AG08396 (cell line): ENCODE measurements around the gene SETD3.

Experiments used
- DNase-seq: peaks from one replicate; pipeline ENCODE4 v3.0.0; 2012; ENCODE audit warnings: low spot score, mixed read lengths

Gene SETD3

DNA sequence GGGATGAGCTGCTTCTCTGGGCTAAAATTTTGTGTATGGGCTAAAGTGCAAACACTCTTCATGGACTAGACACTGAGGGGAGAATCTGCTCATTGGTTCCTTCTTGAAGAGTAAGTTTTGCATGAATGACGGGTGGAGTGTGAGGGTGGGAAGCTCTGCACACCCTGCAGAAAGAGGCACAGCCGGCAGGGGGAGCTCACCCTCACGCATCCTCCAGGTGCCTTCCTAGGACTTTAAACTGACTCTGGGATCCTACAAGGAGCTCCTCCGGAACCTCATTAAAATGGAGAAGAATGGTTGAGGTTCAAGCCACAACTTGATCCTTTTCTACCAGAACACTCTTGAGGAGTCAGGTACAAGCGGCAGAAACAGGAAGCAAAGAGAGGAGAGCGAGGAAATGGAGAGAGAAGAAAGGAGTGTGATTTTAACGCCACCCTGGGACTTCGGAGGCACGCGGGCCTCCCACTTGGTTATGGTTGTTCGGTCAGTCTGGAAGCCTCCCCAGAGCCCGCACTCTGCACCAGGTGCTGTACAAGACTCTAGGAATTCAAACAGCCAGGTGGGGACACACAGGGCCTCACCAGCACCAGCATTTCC, 87.5 kb downstream of the SETD3 start:
- peak; percentile 64 for DNase-seq

DNA sequence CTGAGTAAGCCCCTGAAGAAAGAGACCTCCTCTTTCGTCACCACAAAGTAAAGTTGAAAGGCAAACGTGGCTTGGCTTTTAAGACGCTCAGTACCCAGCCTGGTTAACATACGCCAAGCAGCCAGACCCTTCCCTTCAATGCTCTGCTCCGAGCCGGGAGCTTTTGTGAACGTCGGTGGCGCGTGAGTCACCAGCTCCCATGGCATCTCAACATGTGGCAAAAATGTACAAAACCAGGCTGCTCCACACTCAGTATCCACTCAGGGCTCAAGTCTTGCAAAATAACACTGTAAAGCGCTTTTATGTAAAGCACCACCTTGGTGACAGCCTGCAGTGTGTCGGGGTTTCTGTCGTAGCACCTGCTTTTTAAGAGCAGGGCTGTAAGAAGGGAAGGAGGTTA, 89.0 kb downstream of the SETD3 start:
- no peak for DNase-seq

DNA sequence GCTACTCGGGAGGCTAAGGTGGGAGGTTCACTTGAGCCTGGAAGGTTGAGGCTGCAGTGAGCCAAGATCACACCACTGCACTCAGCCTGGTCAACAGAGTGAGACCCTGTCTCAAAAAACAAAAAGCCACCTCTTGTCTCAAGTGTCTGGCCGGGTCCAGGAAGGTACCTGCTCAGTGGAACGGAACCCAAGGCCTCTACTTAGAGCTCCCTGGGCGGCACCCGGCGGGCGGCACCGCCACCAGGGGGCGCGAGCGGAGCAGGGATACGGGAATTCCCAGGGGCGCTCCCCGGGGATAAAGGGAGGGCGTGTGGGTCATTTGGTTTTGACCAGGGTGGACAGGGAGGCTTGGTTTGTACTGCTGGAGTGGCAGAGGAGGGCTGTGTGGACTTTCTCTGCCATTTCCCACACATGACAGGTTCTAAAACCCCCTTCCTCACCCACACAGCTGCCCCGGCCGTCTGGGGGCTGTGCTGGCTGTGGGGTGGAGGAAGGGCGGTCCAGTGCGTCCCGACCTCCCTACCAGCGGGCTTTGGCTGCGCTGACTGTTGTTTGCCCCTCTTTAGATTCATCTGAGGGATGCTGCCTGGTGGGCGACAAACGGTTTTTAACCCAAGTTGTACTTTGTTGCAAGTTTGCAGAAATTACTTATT, 91.4 kb downstream of the SETD3 start:
- peak; percentile 73 for DNase-seq

DNA sequence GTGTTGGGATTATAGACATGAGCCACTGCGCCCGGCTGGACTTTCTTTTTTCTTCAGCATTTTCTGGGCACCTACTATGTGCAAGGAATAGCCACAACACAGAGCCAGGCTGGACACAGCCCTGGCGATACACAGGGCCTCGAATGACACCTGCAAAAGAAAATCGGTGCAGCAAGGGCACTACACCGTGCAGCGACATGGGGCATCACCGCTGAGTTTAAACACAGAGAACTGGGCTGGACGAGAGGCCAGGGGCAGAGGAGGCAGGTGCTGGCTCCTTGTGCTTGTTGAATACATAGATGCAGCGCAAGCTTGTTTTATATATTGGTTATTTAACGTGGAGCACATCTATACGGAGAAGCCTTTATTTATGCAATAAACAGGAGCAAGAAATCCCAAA, 92.4 kb downstream of the SETD3 start:
- DNase-seq = no peak

DNA sequence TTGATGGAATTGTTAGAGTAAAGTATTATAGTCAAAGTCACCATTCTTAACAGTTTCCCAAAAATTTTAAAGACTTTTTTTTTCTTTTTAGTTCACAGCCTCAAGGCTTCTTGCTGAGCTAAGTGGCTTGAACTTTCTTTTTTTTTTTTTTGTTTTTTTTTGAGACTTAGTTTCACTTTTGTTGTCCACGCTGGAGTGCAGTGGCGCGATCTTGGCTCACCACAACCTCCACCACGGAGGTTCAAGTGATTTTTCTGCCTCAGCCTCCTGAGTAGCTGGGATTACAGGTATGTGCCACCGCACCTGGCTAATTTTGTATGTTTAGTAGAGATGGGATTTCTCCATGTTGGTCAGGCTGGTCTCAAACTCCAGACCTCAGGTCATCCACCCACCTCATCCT, 92.8 kb downstream of the SETD3 start:
- DNase-seq = no peak

DNA sequence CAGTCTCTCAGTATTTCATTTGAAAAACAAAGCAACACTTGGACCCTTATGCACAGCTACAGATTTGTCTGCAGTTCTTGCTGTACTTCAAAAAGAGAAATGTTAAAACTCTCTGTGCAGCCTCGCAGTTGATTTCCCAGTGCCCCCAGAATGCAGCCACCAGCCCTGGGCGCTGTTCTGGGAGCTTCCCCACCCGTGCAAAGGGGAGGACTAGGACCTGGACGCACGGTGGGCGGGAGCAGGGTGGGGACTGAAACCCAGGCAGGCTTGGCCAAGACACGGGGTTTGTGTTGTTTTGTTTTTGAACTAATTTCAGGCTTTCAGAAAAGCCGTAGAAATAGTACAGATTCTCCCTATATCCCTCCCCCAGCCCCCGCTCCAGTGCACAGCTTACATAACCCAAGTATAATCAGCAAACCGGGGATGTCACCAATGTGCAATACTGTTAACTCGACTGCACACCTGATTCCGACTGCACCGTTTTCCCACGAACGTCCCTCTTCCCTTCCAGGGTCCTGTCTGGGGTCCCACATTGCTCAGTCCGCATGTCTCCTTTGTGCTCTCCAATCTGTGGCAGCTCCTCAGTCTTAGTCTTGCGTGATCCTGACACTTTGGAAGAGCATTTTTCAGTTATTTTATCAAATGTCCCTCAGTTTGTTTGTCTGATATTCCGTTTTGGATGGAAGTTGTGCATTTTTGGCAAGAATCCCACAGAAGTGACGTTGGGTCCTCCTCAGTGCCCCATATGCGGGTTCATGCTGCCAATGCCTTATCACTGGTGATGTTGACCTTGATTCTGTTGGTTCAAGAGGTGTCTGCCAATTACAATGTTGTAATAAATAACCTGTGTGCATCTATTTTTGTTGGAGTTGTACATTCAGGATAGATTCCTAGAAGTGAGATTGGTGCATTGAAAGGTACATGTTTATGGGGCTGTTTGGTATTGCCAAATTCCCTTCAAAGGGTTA, 95.9 kb downstream of the SETD3 start:
- no peak for DNase-seq

DNA sequence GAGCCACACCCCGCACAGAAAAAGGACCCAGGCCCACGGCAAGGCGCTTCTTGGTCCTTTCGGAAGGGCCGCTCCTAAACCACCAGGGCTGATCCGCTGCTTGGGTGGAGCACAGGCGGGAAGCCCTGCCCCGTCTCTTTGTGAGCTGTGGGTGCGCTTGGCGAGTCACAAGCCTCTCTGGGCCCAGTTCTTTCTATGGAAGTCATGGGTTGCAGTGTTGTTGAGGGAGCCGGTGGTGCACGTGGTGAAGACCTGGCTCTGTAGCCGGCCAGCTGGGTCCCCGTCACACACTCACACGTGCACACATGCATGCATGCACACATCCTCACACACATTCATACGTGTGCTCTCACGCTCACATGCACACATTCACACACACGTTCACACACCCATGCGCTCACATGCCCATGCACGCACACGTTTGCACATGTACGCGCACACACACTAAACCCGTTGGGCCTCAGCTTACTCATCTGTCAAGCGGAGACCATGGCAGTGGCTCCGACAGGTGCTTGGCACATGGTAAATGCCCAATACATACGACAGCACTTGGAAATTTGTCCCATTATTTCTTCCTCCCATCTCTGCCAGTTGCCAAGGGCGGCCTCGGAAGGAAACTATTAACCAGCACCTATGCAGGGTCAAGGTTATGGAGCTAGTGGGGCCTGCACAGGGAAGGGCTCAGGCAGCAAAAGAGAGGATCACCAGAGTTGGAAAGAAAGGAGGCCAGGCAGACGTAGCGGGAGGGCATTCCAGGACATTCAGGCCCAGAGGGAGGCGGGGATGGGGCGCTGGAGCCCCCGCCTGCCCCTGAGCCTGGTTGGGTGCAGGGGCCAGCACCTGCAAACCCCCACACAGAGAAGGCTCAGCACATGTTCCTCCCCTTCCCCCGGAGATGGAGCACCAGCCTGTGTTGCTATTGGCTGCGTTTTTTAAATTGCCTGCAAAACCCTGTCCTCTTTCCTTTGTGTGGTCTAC, 96.9 kb downstream of the SETD3 start:
- no peak for DNase-seq

DNA sequence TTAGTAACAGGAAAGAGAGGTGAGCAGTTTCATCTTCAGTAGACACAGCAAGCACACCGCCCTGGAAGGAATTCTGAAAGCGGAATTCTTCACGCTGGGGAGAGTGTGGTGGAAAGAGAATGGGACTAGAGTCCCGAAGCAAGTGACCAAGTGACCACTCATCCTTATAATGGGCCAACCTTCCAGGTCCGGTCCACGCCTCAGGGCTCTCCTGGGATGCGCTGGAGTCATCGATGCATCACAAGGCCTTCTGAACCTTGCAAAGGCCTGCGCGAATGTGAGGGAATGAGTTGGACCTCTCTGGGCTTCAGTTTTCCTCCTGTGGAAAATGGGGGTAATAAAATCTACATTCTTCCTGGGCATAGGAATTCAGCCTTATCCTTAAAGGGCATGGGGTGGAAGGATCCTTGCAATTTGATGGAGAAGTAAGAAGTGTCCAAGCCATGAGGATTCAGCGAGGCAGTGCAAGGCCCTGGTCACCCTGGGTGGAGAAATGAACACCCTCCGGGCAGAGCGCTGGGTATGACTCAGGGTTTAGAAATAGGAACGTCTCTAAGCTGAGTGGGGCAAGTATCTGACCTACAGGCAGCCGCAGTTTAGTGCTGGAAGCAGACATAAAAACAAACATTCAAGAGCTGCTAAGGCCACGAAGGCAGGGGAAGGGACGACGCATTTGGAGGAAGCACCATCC, 97.7 kb downstream of the SETD3 start:
- peak; percentile 72 for DNase-seq

DNA sequence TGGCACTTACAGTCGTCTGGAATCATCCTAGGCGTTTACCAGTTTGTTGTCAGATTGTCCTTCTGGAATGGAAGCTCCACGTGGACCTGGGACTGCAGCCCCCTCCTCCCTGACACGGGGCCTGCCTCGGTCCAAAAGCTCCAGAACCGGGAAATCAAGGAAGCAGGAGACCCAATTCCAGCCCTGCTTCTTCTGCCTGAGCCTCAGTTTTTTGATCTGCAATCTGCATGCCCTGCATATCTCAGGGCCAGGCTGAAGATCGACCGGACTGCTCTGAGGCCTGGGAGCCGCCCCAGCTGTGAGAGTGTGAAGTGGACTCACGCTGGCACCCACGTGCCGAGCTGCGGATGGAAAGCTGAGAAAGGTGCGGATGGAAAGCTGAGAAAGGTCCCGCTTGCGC, 98.6 kb downstream of the SETD3 start:
- no peak for DNase-seq

DNA sequence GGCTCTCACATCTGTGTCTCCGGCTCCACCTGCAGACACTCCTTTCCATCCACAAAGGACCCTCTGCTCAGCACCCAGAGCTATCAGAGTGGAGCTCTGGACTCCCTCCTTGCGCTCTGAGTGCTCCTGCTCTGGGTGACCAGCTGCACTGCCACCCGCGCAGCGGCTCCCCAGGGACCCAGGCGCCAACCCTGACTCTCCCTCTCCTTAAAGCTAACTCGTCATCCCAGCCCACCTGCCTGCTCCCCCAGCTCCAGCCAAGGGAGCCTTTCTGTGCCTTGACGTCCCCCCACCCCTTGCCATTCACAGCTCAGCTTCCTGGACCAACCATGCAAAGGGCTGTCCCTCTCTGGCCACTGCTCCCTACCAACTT, 99.0 kb downstream of the SETD3 start:
- DNase-seq = no peak

DNA sequence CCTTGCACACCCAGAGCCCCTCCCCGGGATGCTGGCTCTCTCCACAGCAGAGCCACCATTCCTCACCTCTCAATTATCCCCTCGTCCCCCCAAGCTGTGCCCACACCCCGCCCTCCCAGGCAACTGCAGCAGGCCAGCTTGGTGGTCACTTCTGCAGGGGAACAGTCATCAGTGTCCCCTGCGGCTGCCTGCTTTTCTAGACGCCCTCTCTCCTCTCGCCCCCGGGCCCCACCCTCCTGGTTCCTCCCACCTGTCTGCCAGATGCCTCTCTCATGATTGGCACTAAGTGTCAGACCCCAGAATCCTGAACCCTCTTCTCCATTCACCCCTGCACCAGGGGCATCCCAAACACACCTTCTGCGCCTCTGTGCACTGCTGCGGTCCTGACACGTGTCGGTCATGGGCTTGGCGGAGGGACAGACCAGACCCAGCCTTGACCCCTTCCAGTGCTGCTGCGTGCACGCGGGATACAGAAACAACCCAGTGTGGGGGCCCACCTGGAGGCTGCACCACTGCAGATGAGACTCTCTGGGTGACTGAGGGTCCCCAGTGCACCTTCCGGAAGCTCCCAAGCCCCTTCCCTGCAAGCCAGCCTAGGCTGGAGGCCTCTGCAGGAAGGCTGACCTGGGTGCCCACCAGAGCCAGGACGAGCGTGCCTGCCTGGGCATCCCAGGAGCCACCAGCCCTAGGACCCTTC, 99.5 kb downstream of the SETD3 start:
- no peak for DNase-seq

DNA sequence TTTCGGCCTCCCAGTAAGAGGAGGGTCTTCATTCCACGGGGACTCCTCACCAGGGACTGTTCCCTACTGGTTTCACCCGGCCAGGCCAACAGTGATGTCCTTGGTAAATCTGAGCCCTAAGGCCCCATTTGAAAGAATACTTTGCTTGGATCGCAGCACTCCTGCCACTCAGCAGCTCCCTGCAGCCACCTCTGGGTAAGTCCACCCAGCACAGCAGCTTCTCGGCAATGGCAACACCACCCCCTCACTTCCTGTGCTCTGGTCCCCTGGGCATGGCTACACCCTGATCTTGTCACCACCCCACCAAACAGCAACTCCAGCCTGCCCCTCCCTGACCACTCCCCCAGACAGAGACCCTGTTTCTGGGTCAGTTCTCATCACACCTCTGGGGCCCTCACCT, 100.3 kb downstream of the SETD3 start:
- DNase-seq = no peak

DNA sequence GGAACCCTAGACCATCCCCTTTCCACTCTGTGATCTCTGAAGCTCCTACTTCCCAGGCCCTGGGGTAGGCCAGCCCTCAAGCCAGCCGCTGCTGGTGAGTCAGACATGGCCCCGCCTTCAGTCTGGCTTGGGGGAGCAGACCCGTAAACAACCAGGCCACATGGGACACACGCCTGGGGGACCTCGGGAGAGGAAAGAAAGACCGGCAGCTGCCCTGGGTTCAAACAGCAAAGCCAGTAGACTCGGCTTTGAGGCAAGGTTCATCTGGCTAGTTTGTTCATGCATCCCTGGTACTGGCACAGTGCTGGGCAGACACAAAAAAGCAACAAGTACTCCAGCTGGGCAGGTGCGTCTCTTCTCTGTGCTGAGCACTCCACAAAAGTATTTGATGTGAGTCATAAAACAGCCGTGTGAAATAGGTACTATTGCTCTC, 101.9 kb downstream of the SETD3 start:
- peak; percentile 45 for DNase-seq

DNA sequence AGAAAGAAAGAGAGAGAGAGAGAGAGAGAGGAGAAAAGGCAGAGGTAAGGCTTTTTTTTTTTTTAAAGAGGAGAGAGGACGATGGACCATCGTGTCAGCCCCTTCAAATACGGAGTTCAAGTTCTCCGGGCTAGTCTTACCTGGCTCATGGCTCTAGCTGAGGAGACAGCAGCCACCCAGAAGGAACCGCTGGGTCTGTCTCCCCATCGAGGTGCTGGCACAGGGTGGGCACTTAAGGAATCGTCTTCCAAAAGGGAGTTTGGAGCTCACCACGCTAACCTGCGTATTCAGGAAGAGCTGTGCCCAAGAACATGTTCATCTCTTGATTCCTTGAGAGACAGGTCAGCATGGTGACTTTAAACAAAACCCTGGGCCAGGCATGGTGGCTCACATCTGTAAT, 102.7 kb downstream of the SETD3 start:
- no peak for DNase-seq

DNA sequence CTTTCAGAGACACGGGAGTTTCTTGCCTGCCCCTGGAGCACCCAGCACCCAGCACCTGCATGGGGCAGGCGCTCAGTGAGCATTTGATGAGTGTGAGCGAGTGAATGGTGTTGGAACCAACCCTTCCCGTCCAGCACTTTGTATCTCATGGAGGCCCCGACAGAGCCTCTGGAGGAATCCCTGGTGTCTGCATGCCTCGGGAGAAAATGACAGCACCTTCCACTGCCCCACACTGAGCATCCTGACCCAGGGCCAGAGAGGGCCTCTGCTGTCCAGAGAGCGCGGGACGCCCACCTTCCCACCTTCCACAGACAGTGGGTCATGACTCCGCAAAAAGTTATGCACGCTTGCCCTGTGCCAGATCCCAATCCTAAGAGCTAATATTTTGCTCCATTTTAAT, 105.7 kb downstream of the SETD3 start:
- no peak for DNase-seq

DNA sequence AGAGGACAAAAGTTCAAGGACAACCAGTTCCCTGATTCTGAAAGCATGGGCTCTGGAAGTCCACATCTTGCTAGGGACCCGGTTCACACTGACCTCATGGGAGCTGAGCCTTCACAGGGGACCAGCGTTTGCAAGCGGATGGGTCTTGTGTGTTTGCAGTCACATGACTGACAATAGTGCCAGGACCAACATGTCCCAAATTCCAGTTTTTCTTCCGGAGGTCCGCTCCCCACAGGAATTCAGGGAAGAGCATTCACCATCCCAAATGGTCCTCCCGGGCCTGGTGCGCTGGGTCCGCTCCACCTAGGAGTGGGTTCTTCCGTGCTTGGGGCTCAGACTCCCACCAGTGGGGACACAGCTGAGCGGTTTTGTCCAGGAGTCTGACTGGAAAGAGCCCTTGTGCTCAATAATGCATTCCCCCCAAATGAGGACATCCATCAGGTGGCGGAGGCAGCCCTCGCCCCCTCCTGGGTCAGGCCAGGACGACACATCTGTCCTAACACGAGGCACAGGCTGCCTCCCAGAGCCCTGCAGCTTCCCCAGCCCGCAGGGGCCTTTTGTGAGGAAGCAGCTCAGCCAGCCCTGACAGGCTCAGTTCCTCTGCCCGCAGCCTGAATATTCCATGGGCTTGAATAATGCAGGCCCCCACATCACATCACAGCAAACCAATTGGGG, 116.9 kb downstream of the SETD3 start:
- DNase-seq = no peak

DNA sequence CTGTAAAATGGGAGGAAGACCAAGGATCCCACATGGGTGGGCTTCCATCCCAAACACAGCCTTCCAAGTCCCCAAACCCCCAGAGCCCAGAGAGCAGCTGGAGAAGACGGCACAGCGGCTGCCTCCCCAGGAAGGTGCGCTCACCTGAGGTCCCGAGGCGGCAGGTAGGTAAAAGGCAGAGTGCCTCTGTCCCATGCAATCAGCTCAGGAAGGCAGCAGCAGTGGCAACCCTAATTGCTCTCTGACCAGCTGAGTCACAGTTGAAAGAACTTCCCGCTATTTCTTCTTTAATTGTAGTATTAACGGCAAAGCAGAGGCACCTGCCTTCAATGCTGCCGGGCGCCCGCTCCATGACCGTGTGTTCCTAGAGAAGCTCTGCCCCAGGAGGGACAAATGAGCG, 117.6 kb downstream of the SETD3 start:
- no peak for DNase-seq

DNA sequence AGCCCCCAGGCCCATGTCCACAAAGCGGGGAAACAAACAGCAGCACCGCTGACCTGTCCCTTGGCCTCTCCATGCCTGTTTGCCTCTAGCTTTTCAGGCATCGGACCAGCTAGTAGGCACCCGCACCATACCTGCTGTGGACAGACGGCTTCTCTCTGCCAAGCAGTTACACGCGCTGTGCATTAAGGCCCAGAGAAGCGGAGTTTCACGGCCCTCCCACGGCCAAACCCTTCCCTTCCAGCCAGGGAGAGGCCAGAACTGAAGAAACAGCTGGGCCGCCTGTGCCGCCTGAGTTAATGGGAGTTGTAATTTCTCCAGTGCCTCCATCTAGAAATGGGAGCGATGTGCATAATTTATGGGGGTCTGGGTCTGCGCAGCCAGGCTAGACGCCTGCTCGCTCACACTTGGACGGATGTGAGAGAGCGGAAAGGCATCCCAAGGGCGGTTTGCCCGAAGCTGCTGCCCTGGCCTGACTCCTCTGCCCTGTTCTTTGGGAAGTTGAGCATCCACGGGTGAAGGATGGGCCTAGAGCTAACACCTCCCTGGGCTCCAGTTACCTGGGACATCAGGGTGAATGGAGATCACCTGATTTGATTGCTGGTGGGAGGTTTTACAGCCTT, 119.0 kb downstream of the SETD3 start:
- DNase-seq = no peak

DNA sequence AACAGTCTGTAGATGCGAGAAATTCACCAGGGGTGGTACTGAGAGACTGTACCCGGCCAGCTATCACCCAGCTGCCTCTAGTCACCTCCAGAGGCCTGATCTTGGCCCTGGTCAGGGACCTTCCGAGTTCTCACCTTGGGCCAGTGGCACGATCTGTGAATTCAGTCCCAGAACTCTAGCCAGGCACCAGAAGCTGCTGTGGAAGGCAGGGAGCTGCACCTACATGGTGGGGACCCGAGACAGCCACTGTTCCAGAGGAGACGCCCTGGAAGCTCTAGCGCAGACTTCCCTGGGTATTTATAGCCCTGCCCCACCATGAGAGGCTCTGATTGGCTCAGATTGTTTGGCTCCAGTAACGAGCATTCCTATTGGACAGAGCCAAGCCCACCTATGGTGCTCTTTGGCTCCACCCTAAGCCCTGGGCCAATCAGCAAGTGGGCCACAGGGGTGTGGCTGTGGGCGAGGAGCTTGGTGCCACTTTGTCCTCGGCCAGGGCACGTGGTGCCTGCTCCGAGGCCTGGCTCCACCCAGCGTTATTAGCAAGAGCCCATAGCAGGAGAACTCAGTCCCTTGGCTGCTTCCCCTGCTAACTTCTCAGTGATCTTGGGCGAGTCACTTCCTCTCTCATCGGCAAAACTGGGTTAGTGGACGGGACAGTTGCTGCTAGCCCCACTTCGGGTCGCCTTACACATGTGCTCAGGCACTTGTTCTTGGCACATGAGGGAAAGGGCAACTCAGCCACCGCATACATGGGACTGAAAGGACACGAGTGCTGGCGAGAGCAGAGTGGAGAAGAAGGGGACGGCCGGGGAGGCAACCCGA, 119.7 kb downstream of the SETD3 start:
- no peak for DNase-seq
